Stimulated activated CD8-positive, alpha-beta memory T cell treated with anti-CD3 and anti-CD28 coated beads, Interleukin-2, amount 100 ng/mL, for 1 hour (primary cell): ENCODE measurements around the gene SPAG16.

Experiments used
- DNase-seq, 2 donors: peaks; one replicate each; pipeline ENCODE4 v3.0.0-alpha.2; 2020; ENCODE audit warnings: low read depth in 2 of 2

SPAG16 gene

GRCh38 chr2:214378455-214379103 lies 1094.3 kb downstream of the SPAG16 start:
- DNase-seq = no peak

GRCh38 chr2:214379227-214379626 lies 1095.0 kb downstream of the SPAG16 start:
- no peak for DNase-seq

GRCh38 chr2:214380681-214381080 lies 1096.4 kb downstream of the SPAG16 start:
- DNase-seq = no peak

GRCh38 chr2:214382229-214382628 lies 1098.0 kb downstream of the SPAG16 start:
- no peak for DNase-seq

GRCh38 chr2:214386720-214387119 lies 1102.5 kb downstream of the SPAG16 start:
- DNase-seq = no peak

GRCh38 chr2:214389334-214389733 lies 1105.1 kb downstream of the SPAG16 start:
- DNase-seq = no peak

GRCh38 chr2:214393796-214394195 lies 1109.5 kb downstream of the SPAG16 start:
- no peak for DNase-seq

GRCh38 chr2:214395040-214395439 lies 1110.8 kb downstream of the SPAG16 start:
- no peak for DNase-seq

GRCh38 chr2:214401580-214401979 lies 1117.3 kb downstream of the SPAG16 start:
- no peak for DNase-seq

GRCh38 chr2:214410128-214410775 lies 1126.0 kb downstream of the SPAG16 start:
- no peak for DNase-seq

- no peak for DNase-seq
Measured at GRCh38 chr2:214410918-214411554, 1126.8 kb downstream of the SPAG16 start, which contains the start of gene VWC2L. VWC2L (plus strand) TSS chr2:214411054; CDS start chr2:214414194, 3,140 bp downstream.

- DNase-seq = no peak
Measured at GRCh38 chr2:214412679-214413078, 1128.4 kb downstream of the SPAG16 start.

- no peak for DNase-seq
Measured at GRCh38 chr2:214436470-214436869, 1152.2 kb downstream of the SPAG16 start.

- DNase-seq = no peak
Measured at GRCh38 chr2:214450118-214450894, 1166.0 kb downstream of the SPAG16 start.

- no peak for DNase-seq
Measured at GRCh38 chr2:214451516-214452275, 1167.4 kb downstream of the SPAG16 start.
